H54 (cell line): Measurements from ENCODE around the gene ANXA6.
"Not testable (repeated sequence)": the region's sequence is repeated elsewhere in the genome, so short reads cannot be mapped to it uniquely, and the experiment has no call there.

Experiments
- DNase-seq: peaks from one replicate; pipeline ENCODE4 v3.0.0; 2011; ENCODE audit warnings: low spot score, mixed read lengths; ENCODE audit not compliant: insufficient read length
- FAIRE-seq: peaks from 3 replicates; lab custom pipeline; 2011; peaks lifted over from hg19 to GRCh38; lab: Jason Lieb, UNC
- POLR2A ChIP-seq: IDR thresholded peaks from 2 replicates; pipeline ENCODE4 v1.6.1; 2011; ENCODE audit warnings: low read depth, mild to moderate bottlenecking, low read length

Gene ANXA6

DNA sequence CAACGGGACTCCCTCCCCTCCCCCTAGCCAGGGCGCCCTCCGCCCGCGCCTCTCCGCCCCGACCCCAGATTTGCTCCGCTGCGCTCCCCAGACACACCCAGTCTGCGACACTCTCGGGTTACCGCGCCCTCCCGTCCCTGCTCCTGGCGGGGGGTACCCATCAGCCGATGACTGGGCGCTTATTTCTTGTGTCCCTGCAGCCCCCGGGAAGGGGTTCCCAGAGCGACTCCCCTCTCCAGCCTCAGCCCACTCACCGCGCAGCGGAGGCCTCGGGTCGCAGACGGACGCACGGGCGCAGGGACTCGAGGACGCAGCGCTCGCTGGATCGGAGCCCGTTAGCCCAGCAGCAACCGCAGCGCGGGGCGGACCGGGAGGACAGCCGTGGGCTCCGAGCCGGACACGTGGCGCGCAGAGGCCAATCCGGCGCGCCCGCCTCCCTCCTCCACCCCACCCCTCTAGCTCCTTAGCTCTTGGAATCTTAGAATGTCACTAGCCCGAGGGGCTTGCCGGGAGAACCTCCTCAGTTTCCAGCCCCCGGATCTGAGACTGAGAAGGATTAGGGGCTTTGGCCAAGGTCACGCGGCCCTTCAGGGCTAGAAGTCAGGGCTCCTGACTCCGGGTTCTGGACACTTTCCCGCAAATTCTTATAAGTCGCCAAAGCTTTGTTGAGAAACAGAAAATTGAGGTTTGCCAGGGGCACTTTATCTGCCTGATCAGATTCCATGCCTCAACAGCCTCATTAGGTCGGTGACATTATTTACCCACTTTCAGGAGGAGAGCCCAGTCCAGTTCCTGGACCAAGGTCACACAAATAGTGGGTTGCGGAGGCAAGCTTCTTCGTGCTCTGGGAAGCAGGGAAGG lies at the start of gene ANXA6:
TSS of gene ANXA6 (minus strand) at position 354 of the 861 bp plus-strand sequence. CDS start 9,878 bp downstream, outside the sequence.
- DNase-seq (peak; percentile 92), FAIRE-seq (no peak)
- TF ChIP-seq POLR2A, result peak; percentile 87

GRCh38 chr5:151205411-151205810 lies 47.8 kb upstream of the ANXA6 start:
- DNase-seq (no peak), FAIRE-seq (no peak)
- no peak for TF ChIP-seq POLR2A

DNA sequence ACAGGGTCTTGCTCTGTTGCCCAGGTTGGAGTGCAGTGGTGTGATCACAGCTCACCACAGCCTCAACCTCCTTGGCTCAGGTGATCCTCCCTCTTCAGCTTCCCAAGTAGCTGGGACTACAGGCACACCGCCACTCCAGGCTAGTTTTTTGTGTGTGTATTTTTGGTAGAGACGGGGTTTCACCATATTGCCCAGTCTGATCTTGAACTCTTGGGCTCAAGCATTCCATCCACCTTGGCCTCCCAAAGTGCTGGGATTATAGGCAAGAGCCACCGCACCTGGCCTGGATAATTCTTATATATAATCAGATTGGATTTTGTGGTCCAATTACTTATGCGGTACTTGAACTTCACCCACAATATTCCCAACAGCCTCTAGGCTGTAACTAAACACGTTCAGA lies 46.5 kb upstream of the ANXA6 start:
- DNase-seq (no peak), FAIRE-seq (no peak)
- no peak for TF ChIP-seq POLR2A

- DNase-seq (peak; percentile 53), FAIRE-seq (peak; percentile 91)
- TF ChIP-seq POLR2A, result no peak
Measured at GRCh38 chr5:151202381-151203139, 45.0 kb upstream of the ANXA6 start.

GRCh38 chr5:151200913-151201595 lies 43.5 kb upstream of the ANXA6 start:
- no peak for DNase-seq
- FAIRE-seq, result no peak
- TF ChIP-seq POLR2A, result no peak

DNA sequence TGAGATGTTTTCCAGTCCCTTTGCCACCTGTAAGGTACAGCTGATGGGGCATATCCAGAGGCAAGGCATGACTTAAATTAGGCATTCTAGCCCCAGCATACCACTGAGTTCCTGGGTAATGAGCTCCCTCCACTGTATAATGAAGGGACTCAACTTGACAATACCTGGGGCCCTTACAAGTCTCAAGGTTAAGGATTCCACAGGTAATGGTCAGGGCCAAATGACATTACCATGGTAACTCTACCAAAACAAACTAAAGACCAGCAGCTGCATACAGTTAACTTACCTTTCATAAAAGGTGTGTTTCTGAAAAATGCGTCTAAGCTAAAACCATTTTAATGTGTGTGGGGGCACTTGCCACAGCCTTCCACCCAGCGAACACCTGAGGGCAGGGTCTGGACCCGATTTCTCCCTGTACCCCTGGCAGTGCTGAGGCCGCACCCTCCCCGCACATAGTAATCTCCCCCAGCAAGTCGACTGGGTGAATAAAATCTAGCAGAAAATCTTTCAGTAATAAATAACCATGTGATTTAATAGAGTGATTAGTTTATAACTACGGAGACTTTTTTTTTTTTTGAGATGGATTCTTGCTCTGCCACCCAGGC lies 42.1 kb upstream of the ANXA6 start:
- no peak for FAIRE-seq
- DNase-seq, result no peak
- no peak for TF ChIP-seq POLR2A

GRCh38 chr5:151198861-151199260 lies 41.3 kb upstream of the ANXA6 start:
- FAIRE-seq, result no peak
- DNase-seq, result no peak
- no peak for TF ChIP-seq POLR2A

DNA sequence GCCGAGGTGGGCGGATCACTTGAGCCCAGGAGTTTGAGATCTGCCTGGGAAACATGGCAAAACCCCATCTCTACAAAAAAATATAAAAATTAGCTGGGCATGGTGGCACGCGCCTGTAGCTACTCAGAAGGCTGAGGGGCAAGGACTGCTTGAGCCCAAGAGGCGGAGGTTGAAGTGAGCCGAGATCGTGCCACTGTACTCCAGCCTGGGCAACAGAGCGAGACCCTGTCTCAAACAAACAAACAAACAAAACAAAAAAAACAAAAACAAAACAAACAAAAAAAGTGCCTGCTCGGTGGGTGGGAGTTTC lies 39.7 kb upstream of the ANXA6 start:
- not testable (repeated sequence) for FAIRE-seq, DNase-seq

GRCh38 chr5:151196556-151197290 lies 39.1 kb upstream of the ANXA6 start:
- DNase-seq (no peak), FAIRE-seq (no peak)
- no peak for TF ChIP-seq POLR2A

DNA sequence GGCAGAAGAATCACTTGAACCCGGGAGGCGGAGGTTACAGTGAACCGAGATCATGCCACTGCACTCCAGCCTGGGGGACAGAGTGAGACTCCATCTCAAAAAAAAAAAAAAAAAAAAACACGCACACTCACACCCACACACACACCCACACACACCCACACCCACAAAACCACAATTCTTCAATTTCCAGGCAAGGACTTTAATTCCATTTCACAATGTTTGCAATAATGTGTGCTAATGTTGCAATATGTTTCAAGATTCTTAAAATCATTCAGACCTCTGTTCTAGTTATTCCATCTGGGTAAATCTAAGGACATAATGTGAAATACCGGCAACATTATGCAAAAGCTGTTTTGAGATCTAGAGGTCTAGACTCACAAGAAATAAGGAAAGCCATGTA lies 38.0 kb upstream of the ANXA6 start:
- TF ChIP-seq POLR2A, result no peak
- DNase-seq, result no peak
- no peak for FAIRE-seq

- no peak for DNase-seq
- no peak for FAIRE-seq
- no peak for TF ChIP-seq POLR2A
Measured at GRCh38 chr5:151192626-151193025, 35.0 kb upstream of the ANXA6 start.

GRCh38 chr5:151191661-151192060 lies 34.1 kb upstream of the ANXA6 start:
- FAIRE-seq, result no peak
- no peak for DNase-seq
- TF ChIP-seq POLR2A, result no peak

DNA sequence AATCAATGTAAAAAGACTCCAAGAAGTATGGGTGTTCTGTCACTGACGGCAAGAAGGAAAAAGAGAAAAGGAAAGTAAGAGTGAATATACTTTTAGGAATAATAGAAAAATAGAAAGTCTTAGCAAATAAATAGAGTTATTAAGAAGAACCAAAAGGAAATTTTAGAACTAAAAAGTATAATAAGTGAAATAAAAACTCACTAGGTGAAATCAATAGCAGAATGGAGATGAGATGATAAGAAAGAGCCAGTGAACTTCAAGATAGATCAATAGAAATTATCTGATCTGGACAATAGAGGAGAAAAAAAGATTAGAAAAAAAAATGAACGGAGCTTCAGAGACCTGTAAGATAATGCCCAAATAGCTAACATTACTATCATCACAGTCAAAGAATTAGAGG lies 31.6 kb upstream of the ANXA6 start:
- DNase-seq (no peak), FAIRE-seq (no peak)
- TF ChIP-seq POLR2A, result no peak
